ENCODE data around the gene JSRP1. TPM values are rescaled to one million over a fixed set of nuclear protein-coding genes. Genes with fewer than 3 reads are reported as not detected.

Gene JSRP1
- total and polyA plus RNA-seq, 2 of the 8 experiments (the other 6 are each of a cell fraction or from before 2014, with no cell fraction given): 0.24 to 0.56 TPM

DNA sequence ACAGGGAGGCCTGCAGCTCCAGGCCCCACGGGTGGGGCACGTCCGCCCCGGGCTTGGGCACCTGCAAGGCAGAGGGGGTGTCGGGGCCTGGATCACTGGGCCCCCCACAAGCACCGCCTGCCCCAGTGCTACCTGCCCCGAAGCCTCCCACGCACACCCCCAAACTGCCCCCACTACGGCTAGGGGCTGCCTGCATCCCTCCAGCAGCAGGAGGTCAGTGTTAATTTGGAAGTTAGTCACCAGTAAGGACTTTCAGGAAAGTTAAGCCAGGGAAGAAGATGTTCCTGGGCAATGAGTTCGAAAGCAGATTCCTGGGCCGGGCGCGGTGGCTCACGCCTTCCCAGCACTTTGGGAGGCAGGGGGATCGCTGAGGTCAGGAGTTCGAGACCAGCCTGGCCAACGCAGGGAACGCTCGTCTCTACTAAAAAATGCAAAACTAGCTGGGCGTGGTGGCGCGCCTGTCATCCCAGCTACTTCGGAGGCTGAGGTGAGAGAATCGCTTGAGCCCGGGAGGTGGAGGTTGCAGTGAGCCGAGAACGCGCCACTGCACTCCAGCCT is 20.3 kb upstream of the JSRP1 start:
- no peaks in the 10 kb centered on the region for H3K23me2 ChIP-seq (ENCODE audit: low read depth, low read length)
- DNase-seq (ENCODE audit: low read depth in 1 of 2, low spot score in 2 of 2) (no peak), FAIRE-seq (no peak)
- no peak overlapping the region for H2BK12ac ChIP-seq (ENCODE audit: low read depth, low read length)
- no peak overlapping the region for H3K9ac ChIP-seq (replicated peaks in 1 of 4; ENCODE audit: extremely low read depth in 1 of 4, low read depth in 3 of 4, low read length in 3 of 4)
- H2BK15ac ChIP-seq (ENCODE audit: low read length): no peak overlapping the region
- peaks cover 0 to 13% (median 5%) of the 10 kb centered on the region in 4 experiments; a peak in 5 of 7 replicates for H3K4me1 ChIP-seq (replicated peaks in 1 of 4; ENCODE audit: control insufficient read depth in 3 of 4, insufficient read depth in 4 of 4, low read length in 3 of 4)
- H3K27ac ChIP-seq (ENCODE audit: low read depth, low read length): no peak overlapping the region
- H4K5ac ChIP-seq (ENCODE audit: insufficient read length, low read depth, low read length): no peak overlapping the region
- no peak overlapping the region for H3K18ac ChIP-seq (ENCODE audit: extremely low read depth, low read length)
- H2AK5ac ChIP-seq (ENCODE audit: low read depth, low read length): no peak overlapping the region
- H3K36me3 ChIP-seq (ENCODE audit: control insufficient read depth in 2 of 4, insufficient read depth in 4 of 4, low read length in 3 of 4): peaks cover 3 to 18% (median 8%) of the 10 kb centered on the region in 4 experiments; a peak in 5 of 8 replicates
- TF ChIP-seq RAD21 (IDR thresholded peaks at IDR 0.05 in 1 of 2, conservative IDR thresholded peaks at IDR 0.05 in 1 of 2; ENCODE audit: low read depth in 2 of 2, low read length in 2 of 2): no peak
- TF ChIP-seq PHF8 (conservative IDR thresholded peaks at IDR 0.05; ENCODE audit: low read depth, low read length): no peak
- no peak for TF ChIP-seq KDM5A (IDR thresholded peaks at IDR 0.05; ENCODE audit: low read length)
- no peak for TF ChIP-seq TEAD4 (IDR thresholded peaks at IDR 0.05; ENCODE audit: low read depth, low read length)
- no peak for TF ChIP-seq CHD2 (IDR thresholded peaks at IDR 0.05; ENCODE audit: low read length)
- no peak for TF ChIP-seq SP1 (IDR thresholded peaks at IDR 0.05; ENCODE audit: low read depth, low read length)
- TF ChIP-seq POU5F1 (IDR thresholded peaks at IDR 0.05; ENCODE audit: low read depth, low read length): no peak
- no peak overlapping the region for H3K4me3 ChIP-seq (ENCODE audit: extremely low read depth in 1 of 4, insufficient read depth in 2 of 4, low read depth in 3 of 4, low read length in 4 of 4)
- POLR2A ChIA-PET (ENCODE audit: partially characterized antibody): interaction anchor here (0.6 to 23.4 kb wide), 12 partner anchors 9 to 177 kb away, joined by 3 to 330 read pairs (median 4); partner anchors contain the start of genes AMH and JSRP1
- CTCF ChIA-PET (ENCODE audit: partially characterized antibody): interaction anchor here (0.6 to 6.2 kb wide), 18 partner anchors 9 to 257 kb away, joined by 3 to 106 read pairs (median 6); partner anchors contain the start of genes JSRP1 and PLEKHJ1
- H4K8ac ChIP-seq (ENCODE audit: extremely low read depth, insufficient read depth, low read length): no peak overlapping the region; the same call in 1 of the 2 replicates
- no peak overlapping the region for H2BK5ac ChIP-seq (ENCODE audit: low read depth, low read length)
- H3K14ac ChIP-seq (ENCODE audit: insufficient read length): no peak overlapping the region
- H2AFZ ChIP-seq (ENCODE audit: low read length): no peak overlapping the region
- peaks cover 3 to 18% of the 10 kb centered on the region in 2 experiments; a peak in 3 of 4 replicates for H3K79me2 ChIP-seq (ENCODE audit: control insufficient read depth in 1 of 2, insufficient read depth in 2 of 2, low read length in 2 of 2)
- peaks cover 14 to 17% of the 10 kb centered on the region in 2 experiments for H4K20me1 ChIP-seq (replicated peaks in 1 of 2; ENCODE audit: control insufficient read depth in 1 of 2, insufficient read depth in 2 of 2, low read length in 2 of 2)
- no peak overlapping the region for H4K91ac ChIP-seq (replicated peaks; ENCODE audit: insufficient read length, low read length)
- no peaks in the 10 kb centered on the region for H3K9me3 ChIP-seq (ENCODE audit: insufficient read depth in 2 of 2, low read depth in 1 of 2, low read length in 1 of 2)
- H3K4ac ChIP-seq (replicated peaks; ENCODE audit: insufficient read length, low read depth, low read length): no peak overlapping the region
- H2BK20ac ChIP-seq (ENCODE audit: low read length): no peak overlapping the region
- H3K27me3 ChIP-seq (replicated peaks in 1 of 4; ENCODE audit: control insufficient read depth in 3 of 4, extremely low read depth in 1 of 4, insufficient read depth in 3 of 4, low read length in 3 of 4): no peaks in the 10 kb centered on the region
- no peak overlapping the region for H2BK120ac ChIP-seq (replicated peaks; ENCODE audit: low read depth, low read length)
- peaks cover 3% of the 10 kb centered on the region; the same call in 1 of the 2 replicates for H3K79me1 ChIP-seq (ENCODE audit: low read depth, low read length)
- no peak overlapping the region for H3K4me2 ChIP-seq (ENCODE audit: insufficient read depth in 1 of 2, low read depth in 2 of 2, low read length in 2 of 2)
- 89% methylated on average over 28 of the region's 28 CpGs; no CpG with 5 or more reads in 1 of the 2 experiments for WGBS, 2 experiments (ENCODE audit: extremely low coverage in 1 of 2, insufficient coverage in 1 of 2, insufficient read length in 1 of 2, insufficient replicate concordance in 2 of 2, low coverage in 1 of 2, low lambda C conversion rate in 2 of 2, missing lambda C conversion rate in 1 of 2)
- no peak overlapping the region for H3K23ac ChIP-seq (ENCODE audit: insufficient read length)
- no peak overlapping the region for H3K56ac ChIP-seq (replicated peaks; ENCODE audit: insufficient read length, low read depth, low read length)
